Right lung (tissue), 10 donors: ENCODE measurements around the gene BICD2. TPM values are rescaled to one million over a fixed set of nuclear protein-coding genes. Genes with fewer than 3 reads are reported as not detected.
"Not testable (repeated sequence)": the region's sequence is repeated elsewhere in the genome, so short reads cannot be mapped to it uniquely, and the experiment has no call there.

Source experiments
- DNase-seq, 2 donors: peaks; one replicate each; pipeline ENCODE4 v3.0.0-alpha.2; 2013
- long read RNA-seq, 8 donors: transcript quantifications; one replicate each; lab custom pipeline, GENCODE V29; 2026
- polyA plus RNA-seq, 5 donors: library from polyadenylated mRNA; unstranded; fragments of 120-200 nt; gene quantifications; one replicate each; pipeline versions ENCODE4 v1.2.1 to v1.2.3, GENCODE V29; 2013; ENCODE audit warnings: inconsistent platforms in 1 of 5, low replicate concordance in 1 of 5; ENCODE audit not compliant: insufficient read length in 5 of 5, insufficient read depth in 1 of 5

The BICD2 gene
- polyA plus RNA-seq: 10 to 100 TPM; 23.2 to 27.0 (median 25.4) TPM
- long read RNA-seq, donor 1, full-length matches to known transcripts: 9 of 9 reads
- long read RNA-seq, donor 1, partial matches to known transcripts: 0 of 9 reads
- long read RNA-seq, donor 1, other reads (novel, unspliced or antisense): 0 of 9 reads
- long read RNA-seq, donor 2, full-length matches to known transcripts: 7 of 7 reads
- long read RNA-seq, donor 2, partial matches to known transcripts: 0 of 7 reads
- long read RNA-seq, donor 2, other reads (novel, unspliced or antisense): 0 of 7 reads
- long read RNA-seq, donor 3, full-length matches to known transcripts: 2 of 2 reads
- long read RNA-seq, donor 3, partial matches to known transcripts: 0 of 2 reads
- long read RNA-seq, donor 3, other reads (novel, unspliced or antisense): 0 of 2 reads
- long read RNA-seq, donor 4, full-length matches to known transcripts: 3 of 16 reads
- long read RNA-seq, donor 4, partial matches to known transcripts: 13 of 16 reads
- long read RNA-seq, donor 4, other reads (novel, unspliced or antisense): 0 of 16 reads
- long read RNA-seq, donor 5, full-length matches to known transcripts: 10 of 10 reads
- long read RNA-seq, donor 5, partial matches to known transcripts: 0 of 10 reads
- long read RNA-seq, donor 5, other reads (novel, unspliced or antisense): 0 of 10 reads
- long read RNA-seq, donor 6, full-length matches to known transcripts: 9 of 9 reads
- long read RNA-seq, donor 6, partial matches to known transcripts: 0 of 9 reads
- long read RNA-seq, donor 6, other reads (novel, unspliced or antisense): 0 of 9 reads
- long read RNA-seq, donor 7, full-length matches to known transcripts: 5 of 5 reads
- long read RNA-seq, donor 7, partial matches to known transcripts: 0 of 5 reads
- long read RNA-seq, donor 7, other reads (novel, unspliced or antisense): 0 of 5 reads
- long read RNA-seq, donor 8, full-length matches to known transcripts: 2 of 2 reads
- long read RNA-seq, donor 8, partial matches to known transcripts: 0 of 2 reads
- long read RNA-seq, donor 8, other reads (novel, unspliced or antisense): 0 of 2 reads

GRCh38 chr9:92764381-92764987 lies at the start of gene BICD2:
BICD2 (minus strand) TSS chr9:92764833; CDS start chr9:92764744, 89 bp downstream.
- no peak for DNase-seq

- DNase-seq: not testable (repeated sequence)
Measured at GRCh38 chr9:92809629-92810326, 45.1 kb upstream of the BICD2 start.

- peak; percentile 62 to 64 for DNase-seq
Measured at GRCh38 chr9:92808726-92809451, 44.3 kb upstream of the BICD2 start.

GRCh38 chr9:92807757-92808725 lies 43.4 kb upstream of the BICD2 start:
- DNase-seq: no peak

GRCh38 chr9:92807031-92807756 lies 42.6 kb upstream of the BICD2 start:
- DNase-seq: no peak

- DNase-seq: no peak
Measured at GRCh38 chr9:92804727-92805126, 40.1 kb upstream of the BICD2 start.

DNA sequence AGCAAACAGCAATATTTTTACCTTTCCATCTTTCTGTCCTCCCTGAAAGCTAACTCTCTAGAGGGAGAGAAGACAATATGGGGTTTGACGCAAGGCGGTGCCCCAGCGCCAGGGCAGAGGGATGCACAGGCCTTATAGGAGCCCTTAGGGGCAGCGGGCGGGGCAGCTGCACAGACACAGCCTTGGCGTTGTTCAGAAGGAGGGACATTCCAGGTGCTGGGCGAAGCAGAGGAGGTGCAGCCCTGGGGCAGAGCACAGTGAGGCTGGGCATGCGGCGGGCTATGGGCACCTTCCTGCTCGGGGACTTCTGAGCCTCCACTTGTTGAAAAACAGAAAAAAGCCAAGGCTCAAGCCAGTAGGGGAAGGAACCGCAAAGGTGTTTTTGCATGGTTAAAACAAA lies 33.7 kb upstream of the BICD2 start:
- DNase-seq: no peak

DNA sequence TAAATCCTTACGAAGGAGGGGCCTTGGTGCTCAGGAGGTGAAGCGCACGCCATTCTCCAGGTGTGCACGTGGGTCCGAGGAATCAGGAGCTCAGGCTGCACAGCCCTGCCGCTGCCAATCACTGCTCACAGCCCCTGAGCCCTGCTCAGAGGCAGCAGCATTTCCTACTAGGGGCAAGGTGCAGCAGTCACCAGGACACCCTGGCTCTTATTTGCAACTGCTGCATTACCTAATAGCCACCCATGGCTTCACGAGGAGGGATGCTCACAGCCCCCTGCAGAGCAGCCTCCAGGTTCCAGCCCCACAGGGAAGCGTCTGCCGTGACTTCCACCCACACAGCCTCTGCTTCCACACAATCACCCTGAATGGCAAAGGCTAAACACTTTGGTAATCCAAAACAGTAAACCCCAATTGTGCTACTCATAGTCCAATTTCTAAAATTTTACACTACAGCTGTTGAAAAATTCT lies 31.7 kb upstream of the BICD2 start:
- DNase-seq: not testable (repeated sequence)

DNA sequence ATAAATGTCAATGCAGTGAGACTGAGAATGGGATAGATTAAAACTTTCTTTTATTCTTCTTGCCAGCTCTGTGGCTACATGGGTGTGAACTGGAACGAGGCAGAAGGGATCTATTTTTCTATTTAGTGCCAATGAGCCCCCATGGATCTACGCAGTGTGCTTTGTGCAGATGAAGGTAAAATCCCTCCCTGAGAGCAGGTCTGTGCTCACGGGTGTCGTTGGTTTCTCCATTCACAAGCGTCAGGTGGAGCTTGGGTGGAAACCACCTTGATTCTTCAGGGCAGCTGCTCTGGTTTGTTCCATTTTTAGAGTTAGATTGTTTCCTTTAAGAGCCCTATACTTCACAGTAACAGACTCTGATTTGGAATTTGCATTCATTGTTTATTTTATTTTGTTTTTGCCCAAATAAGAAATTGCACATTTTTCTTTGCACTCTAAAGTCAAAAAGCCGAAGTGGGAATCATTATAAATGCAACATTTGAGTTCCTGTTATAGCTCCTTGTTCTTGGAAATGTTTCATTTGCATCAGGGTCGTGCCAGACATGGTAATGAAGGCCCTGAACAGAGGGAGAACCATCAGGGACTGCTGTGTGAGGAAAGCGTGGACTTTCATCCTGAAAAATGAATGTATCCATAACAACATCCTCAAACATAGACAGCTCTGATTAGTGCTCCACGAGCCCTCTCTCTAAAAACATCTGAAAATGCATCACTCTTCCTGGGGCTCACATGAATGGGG lies 31.1 kb upstream of the BICD2 start:
- no peak for DNase-seq

GRCh38 chr9:92795000-92795399 lies 30.4 kb upstream of the BICD2 start:
- DNase-seq: no peak

- no peak for DNase-seq
Measured at GRCh38 chr9:92794426-92794825, 29.8 kb upstream of the BICD2 start.

- peak; percentile 56 to 72 for DNase-seq
Measured at GRCh38 chr9:92790542-92791527, 26.2 kb upstream of the BICD2 start.

DNA sequence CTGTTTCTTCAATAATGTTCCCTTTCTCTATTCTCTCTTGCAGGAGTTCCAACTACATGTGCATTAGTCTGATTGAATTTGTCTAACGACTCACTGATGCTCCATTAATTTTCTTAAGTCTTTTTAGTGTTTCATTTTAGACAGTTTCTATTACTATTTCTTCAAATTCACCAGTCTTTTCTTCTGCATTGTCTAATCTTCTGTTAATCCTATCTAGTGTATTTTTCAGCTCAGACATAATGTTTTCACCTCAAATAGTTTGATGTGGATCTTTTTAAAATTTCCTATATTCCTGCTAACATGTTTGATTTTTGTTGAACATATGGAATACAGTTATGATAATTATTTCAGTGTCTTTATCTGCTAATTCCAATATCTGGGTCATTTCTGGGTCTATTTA lies 21.7 kb upstream of the BICD2 start:
- DNase-seq: no peak

- no peak for DNase-seq
Measured at GRCh38 chr9:92781899-92782298, 17.3 kb upstream of the BICD2 start.

DNA sequence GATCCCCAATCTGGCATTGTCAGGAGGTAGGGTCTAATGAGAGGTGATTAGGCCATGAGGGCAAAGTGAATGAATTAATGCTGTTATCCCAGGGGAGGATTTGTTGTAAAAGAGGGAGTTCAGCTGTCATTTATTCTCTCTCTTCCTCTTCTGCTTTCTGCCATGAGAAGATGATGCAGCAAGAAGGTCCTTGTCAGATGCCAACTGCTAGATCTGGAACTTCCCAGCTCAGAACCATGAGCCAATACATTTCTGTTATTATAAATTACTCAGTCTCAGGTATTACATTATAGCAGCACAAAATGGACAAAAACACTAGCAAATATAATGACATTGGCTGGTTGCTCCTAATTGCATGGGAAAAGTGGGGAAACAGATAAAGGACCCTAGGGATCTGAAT lies 15.6 kb upstream of the BICD2 start:
- DNase-seq: no peak

GRCh38 chr9:92775466-92775865 lies 10.8 kb upstream of the BICD2 start:
- no peak for DNase-seq
